Gastrocnemius medialis (tissue), 4 donors: ENCODE measurements around the gene LIN7C.

Experiments
- POLR2A ChIP-seq, 2 donors: fragments of 450-650 bp; IDR thresholded peaks; one replicate each; pipeline ENCODE4 v1.6.1; 2017; ENCODE audit warnings: antibody characterized with exemption in 2 of 2, mild to moderate bottlenecking in 2 of 2, moderate library complexity in 2 of 2
- TF ChIP-seq, protein P1 (sequence below), 5 experiments: fragments of 450-650 bp in 3 of 5; fragments of 200-600 bp in 2 of 5; sonication (generic) in 2 of 5; IDR thresholded peaks in 4 of 5; conservative IDR thresholded peaks in 1 of 5; 1 replicate in 4 of 5; 2 replicates in 1 of 5; pipeline ENCODE4 v1.5.1; 2016 to 2019; ENCODE audit warnings: antibody characterized with exemption in 5 of 5, mild to moderate bottlenecking in 3 of 5, moderate library complexity in 3 of 5

- TF ChIP-seq, protein P1, sequence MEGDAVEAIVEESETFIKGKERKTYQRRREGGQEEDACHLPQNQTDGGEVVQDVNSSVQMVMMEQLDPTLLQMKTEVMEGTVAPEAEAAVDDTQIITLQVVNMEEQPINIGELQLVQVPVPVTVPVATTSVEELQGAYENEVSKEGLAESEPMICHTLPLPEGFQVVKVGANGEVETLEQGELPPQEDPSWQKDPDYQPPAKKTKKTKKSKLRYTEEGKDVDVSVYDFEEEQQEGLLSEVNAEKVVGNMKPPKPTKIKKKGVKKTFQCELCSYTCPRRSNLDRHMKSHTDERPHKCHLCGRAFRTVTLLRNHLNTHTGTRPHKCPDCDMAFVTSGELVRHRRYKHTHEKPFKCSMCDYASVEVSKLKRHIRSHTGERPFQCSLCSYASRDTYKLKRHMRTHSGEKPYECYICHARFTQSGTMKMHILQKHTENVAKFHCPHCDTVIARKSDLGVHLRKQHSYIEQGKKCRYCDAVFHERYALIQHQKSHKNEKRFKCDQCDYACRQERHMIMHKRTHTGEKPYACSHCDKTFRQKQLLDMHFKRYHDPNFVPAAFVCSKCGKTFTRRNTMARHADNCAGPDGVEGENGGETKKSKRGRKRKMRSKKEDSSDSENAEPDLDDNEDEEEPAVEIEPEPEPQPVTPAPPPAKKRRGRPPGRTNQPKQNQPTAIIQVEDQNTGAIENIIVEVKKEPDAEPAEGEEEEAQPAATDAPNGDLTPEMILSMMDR (IDR thresholded peaks at IDR 0.05 in 4 of 5, conservative IDR thresholded peaks at IDR 0.05 in 1 of 5): no peak
- no peak for TF ChIP-seq POLR2A (IDR thresholded peaks at IDR 0.05)
These were observed 44.6 kb upstream of the LIN7C start for GRCh38 chr11:27551127-27551526.
